Dendritic cell treated with granulocyte-macrophage colony-stimulating factor and Interleukin-4, amounts not matched to agents 40 ng/mL and 50 ng/mL, for 4 days (primary cell): Measurements from ENCODE around the gene PPARGC1A.

Experiments
- H3K27ac Mint-ChIP-seq: one replicate; pipeline ENCODE4 v1.8.0; 2022; ENCODE audit warnings: mild to moderate bottlenecking, mixed read lengths
- H3K27me3 Mint-ChIP-seq: one replicate; pipeline ENCODE4 v1.8.0; 2022; ENCODE audit warnings: mild to moderate bottlenecking, mixed read lengths
- H3K36me3 Mint-ChIP-seq: one replicate; pipeline ENCODE4 v1.8.0; 2022; ENCODE audit warnings: low read depth, mixed read lengths
- H3K4me1 Mint-ChIP-seq: one replicate; pipeline ENCODE4 v1.8.0; 2022; ENCODE audit warnings: low read depth, mixed read lengths
- H3K4me3 Mint-ChIP-seq: one replicate; pipeline ENCODE4 v1.8.0; 2022; ENCODE audit warnings: mild to moderate bottlenecking, moderate library complexity, mixed read lengths
- H3K9me3 Mint-ChIP-seq: one replicate; pipeline ENCODE4 v1.8.0; 2022; ENCODE audit warnings: mixed read lengths
- intact Hi-C: fragments of 100-400 bp; cut with micrococcal nuclease; formaldehyde crosslinking; loops from one replicate; pipeline ENCODE4 v1.15.0; 2022

Gene PPARGC1A

DNA sequence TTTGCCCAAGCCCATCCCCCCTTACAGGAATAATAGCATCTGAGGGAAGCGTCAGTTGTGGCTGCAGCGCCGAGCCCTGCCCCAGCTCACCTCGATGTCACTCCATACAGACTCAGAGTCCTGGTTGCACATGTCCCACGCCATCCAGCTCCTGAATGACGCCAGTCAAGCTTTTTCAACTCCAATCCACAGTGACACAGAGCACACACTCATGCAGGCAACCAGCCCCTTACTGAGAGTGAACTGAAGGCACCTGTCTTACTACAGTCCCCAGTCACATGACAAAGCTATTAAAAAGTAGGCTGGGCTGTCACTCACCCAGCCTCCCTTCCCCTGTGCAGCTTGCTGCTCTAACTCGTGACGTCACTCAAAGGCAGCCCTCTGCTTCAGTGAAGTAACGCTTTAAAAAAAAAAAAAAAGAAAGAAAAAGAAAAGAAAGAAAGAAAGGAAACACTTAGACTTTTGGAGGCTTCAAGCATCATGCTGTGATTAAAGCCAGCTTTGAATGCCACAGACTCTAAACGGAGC, at the start of gene PPARGC1A:
Gene PPARGC1A (minus strand): TSS at position 234 of the 528 bp plus-strand sequence. CDS start 90 bp downstream, at position 144.
- intact Hi-C loops, result no loop called here
- H3K4me3 Mint-ChIP-seq, result no peak within 1 kb of the TSS
- H3K4me1 Mint-ChIP-seq, result peaks cover 15% of the 10 kb centered on the region
- no peak within 1 kb of the TSS for H3K27ac Mint-ChIP-seq
- H3K36me3 Mint-ChIP-seq, result no peaks in the 10 kb centered on the region
- H3K9me3 Mint-ChIP-seq, result no peaks in the 10 kb centered on the region
- peaks cover 27% of the 10 kb centered on the region for H3K27me3 Mint-ChIP-seq

- no peak overlapping the region for H3K27ac Mint-ChIP-seq
- intact Hi-C loops, result no loop called here
- no peak overlapping the region for H3K4me3 Mint-ChIP-seq
- H3K36me3 Mint-ChIP-seq, result no peaks in the 10 kb centered on the region
- no peaks in the 10 kb centered on the region for H3K9me3 Mint-ChIP-seq
- no peaks in the 10 kb centered on the region for H3K27me3 Mint-ChIP-seq
- H3K4me1 Mint-ChIP-seq, result peaks cover 4% of the 10 kb centered on the region
Observed at GRCh38 chr4:23938796-23939195, 48.9 kb upstream of the PPARGC1A start.

DNA sequence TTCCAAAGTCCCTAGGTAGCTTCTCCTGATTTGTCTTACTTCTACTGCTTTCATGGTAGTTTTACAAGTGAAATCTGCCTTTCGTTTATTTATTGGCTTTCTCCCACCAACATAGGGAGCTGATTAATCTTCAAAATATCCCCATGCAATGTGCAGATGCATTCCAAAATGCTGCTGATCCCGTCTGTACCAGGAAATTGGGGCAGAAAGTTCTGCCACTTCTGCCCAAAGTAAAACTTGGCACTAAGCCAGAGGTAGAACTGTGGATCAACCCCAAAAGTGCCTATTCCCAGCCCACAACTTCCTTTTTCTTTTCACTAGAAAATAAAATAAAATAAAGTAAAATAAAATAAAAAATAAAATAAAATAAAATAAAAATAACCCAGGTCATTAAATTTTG, 47.3 kb upstream of the PPARGC1A start:
- H3K9me3 Mint-ChIP-seq, result no peaks in the 10 kb centered on the region
- H3K27me3 Mint-ChIP-seq, result no peaks in the 10 kb centered on the region
- H3K27ac Mint-ChIP-seq, result no peak overlapping the region
- no peaks in the 10 kb centered on the region for H3K36me3 Mint-ChIP-seq
- H3K4me3 Mint-ChIP-seq, result no peak overlapping the region
- intact Hi-C loops, result no loop called here
- peaks cover 4% of the 10 kb centered on the region for H3K4me1 Mint-ChIP-seq

DNA sequence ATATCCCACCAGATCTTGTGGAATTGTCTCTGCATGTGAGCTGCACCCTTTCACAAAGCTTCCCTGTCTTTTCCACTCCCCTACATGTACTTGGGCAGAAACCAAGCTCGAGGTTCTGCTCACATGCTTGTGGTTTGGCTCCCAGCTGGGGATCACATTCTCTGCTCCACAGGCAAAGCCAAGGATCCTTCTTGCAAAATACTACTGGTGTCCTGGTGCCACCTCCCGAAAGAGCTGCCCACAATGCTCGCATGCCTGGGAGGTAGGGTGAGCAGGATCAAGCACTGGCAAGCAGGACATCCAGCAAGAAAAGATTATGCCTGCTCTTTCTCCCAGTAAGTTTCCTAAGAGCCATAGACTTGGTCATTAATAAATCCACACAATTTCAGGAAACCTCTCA, 45.1 kb upstream of the PPARGC1A start:
- no peak overlapping the region for H3K4me3 Mint-ChIP-seq
- intact Hi-C loops, result no loop called here
- H3K27me3 Mint-ChIP-seq, result no peaks in the 10 kb centered on the region
- H3K9me3 Mint-ChIP-seq, result no peaks in the 10 kb centered on the region
- peaks cover 4% of the 10 kb centered on the region for H3K4me1 Mint-ChIP-seq
- no peak overlapping the region for H3K27ac Mint-ChIP-seq
- no peaks in the 10 kb centered on the region for H3K36me3 Mint-ChIP-seq

- H3K9me3 Mint-ChIP-seq, result no peaks in the 10 kb centered on the region
- intact Hi-C loops, result no loop called here
- H3K27ac Mint-ChIP-seq, result no peak overlapping the region
- no peaks in the 10 kb centered on the region for H3K36me3 Mint-ChIP-seq
- H3K4me3 Mint-ChIP-seq, result no peak overlapping the region
- no peaks in the 10 kb centered on the region for H3K27me3 Mint-ChIP-seq
- peaks cover 4% of the 10 kb centered on the region for H3K4me1 Mint-ChIP-seq
Observed at GRCh38 chr4:23934223-23934622, 44.4 kb upstream of the PPARGC1A start.

DNA sequence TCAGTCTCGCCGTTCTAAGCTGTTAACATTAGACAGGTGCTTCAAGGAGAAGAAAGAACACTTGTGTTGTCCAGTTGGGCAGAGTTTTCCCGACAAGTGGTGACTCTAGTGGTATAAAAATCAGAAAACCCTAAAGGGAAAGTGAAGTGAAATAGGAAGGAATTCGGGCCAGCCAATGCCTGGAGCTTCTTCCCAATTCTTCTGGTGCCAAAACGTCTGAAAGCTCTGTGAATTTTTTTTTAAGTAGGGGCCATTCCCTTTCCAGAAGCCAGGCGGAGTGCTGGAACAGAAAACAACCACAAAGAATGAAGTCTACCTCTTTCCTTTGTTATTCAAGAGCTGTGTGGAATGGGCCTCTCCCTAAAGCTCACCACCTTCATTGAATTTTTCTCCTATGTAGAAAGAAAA, 43.1 kb upstream of the PPARGC1A start:
- peaks cover 4% of the 10 kb centered on the region for H3K4me1 Mint-ChIP-seq
- H3K27me3 Mint-ChIP-seq, result peaks cover 2% of the 10 kb centered on the region
- H3K27ac Mint-ChIP-seq, result no peak overlapping the region
- H3K36me3 Mint-ChIP-seq, result no peaks in the 10 kb centered on the region
- intact Hi-C loops, result no loop called here
- H3K4me3 Mint-ChIP-seq, result no peak overlapping the region
- H3K9me3 Mint-ChIP-seq, result no peaks in the 10 kb centered on the region

DNA sequence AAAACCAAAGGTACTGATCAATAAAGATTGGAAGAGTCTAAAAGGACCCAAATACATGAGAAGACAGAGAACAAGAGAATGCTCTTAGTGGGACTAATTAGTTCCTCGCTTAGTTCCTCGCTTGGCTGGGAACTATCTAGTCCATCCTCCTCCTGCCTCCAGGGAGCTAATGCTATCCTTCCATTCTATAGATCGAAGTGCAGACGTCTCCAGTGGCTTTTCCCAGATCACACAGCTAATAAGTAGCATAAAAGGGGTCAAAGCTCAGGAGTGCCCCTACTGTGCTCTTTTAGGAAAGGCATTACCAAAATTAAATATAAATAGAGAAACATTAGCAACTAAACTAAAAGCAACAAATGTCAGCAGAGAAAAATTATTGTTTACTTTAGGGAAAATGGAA, 42.3 kb upstream of the PPARGC1A start:
- Mint-ChIP-seq H3K4me3 (no peak overlapping the region), H3K4me1 (peaks cover 4% of the 10 kb centered on the region), H3K36me3 (no peaks in the 10 kb centered on the region), H3K27ac (no peak overlapping the region), H3K9me3 (no peaks in the 10 kb centered on the region), H3K27me3 (peaks cover 2% of the 10 kb centered on the region)
- intact Hi-C loops, result no loop called here

GRCh38 chr4:23931489-23931830, 41.6 kb upstream of the PPARGC1A start:
- Mint-ChIP-seq H3K4me1 (peaks cover 4% of the 10 kb centered on the region), H3K27me3 (peaks cover 3% of the 10 kb centered on the region), H3K4me3 (no peak overlapping the region), H3K9me3 (no peaks in the 10 kb centered on the region), H3K36me3 (no peaks in the 10 kb centered on the region), H3K27ac (no peak overlapping the region)
- intact Hi-C loops, result no loop called here

GRCh38 chr4:23930750-23931488, 41.1 kb upstream of the PPARGC1A start:
- intact Hi-C loops, result no loop called here
- Mint-ChIP-seq H3K9me3 (no peaks in the 10 kb centered on the region), H3K27ac (no peak overlapping the region), H3K27me3 (peaks cover 4% of the 10 kb centered on the region), H3K36me3 (no peaks in the 10 kb centered on the region), H3K4me1 (peaks cover 4% of the 10 kb centered on the region), H3K4me3 (no peak overlapping the region)

DNA sequence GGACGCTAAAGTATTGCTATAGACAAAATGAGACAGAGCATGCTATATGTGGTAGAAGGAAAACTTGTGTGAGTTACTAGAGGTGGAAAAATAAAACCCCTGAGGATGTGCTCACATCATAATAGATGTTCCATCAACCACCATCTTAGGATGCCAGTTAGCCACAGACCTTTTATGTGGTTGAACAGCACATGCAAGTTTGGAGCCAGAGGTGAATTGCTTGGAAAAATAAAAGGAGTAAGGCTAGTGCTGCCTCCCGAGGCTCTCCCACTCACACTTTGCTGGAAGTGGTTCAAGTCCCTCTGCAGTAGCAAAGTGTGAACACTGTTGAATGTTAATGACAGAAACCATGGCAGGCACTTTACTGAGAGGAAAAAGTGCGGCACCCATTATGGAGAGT, 39.4 kb upstream of the PPARGC1A start:
- Mint-ChIP-seq H3K27me3 (peaks cover 4% of the 10 kb centered on the region), H3K27ac (no peak overlapping the region), H3K36me3 (no peaks in the 10 kb centered on the region), H3K4me3 (no peak overlapping the region), H3K4me1 (no peaks in the 10 kb centered on the region), H3K9me3 (no peaks in the 10 kb centered on the region)
- intact Hi-C loops, result no loop called here

DNA sequence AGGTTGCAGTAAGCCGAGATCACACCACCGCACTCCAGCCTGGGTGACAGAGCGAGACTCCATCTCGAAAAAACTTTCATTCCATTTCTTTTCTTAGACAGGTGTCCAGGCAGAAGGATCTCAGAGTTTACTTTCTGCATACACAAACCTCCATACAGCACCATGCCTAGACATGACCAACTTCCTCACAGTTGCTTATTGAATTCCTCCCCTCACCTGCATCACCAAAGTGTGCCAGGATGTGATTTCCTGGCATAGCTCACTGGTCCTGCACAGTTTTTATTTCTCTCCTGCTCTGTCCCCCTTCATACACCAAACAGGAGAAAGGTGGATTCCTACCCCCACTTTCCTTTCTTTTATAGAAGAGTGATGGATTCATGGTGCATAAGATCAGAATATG, 34.7 kb upstream of the PPARGC1A start:
- peaks cover 4% of the 10 kb centered on the region for H3K27me3 Mint-ChIP-seq
- H3K9me3 Mint-ChIP-seq, result no peaks in the 10 kb centered on the region
- H3K36me3 Mint-ChIP-seq, result no peaks in the 10 kb centered on the region
- intact Hi-C loops, result no loop called here
- H3K4me3 Mint-ChIP-seq, result no peak overlapping the region
- no peak overlapping the region for H3K27ac Mint-ChIP-seq
- H3K4me1 Mint-ChIP-seq, result no peaks in the 10 kb centered on the region

- Mint-ChIP-seq H3K9me3 (no peaks in the 10 kb centered on the region), H3K27ac (no peak overlapping the region), H3K36me3 (no peaks in the 10 kb centered on the region), H3K4me1 (no peaks in the 10 kb centered on the region), H3K27me3 (peaks cover 4% of the 10 kb centered on the region), H3K4me3 (no peak overlapping the region)
- intact Hi-C loops, result no loop called here
Observed at GRCh38 chr4:23923840-23924239, 34.0 kb upstream of the PPARGC1A start.

GRCh38 chr4:23923141-23923540, 33.3 kb upstream of the PPARGC1A start:
- no peak overlapping the region for H3K4me3 Mint-ChIP-seq
- peaks cover 2% of the 10 kb centered on the region for H3K27me3 Mint-ChIP-seq
- intact Hi-C loops, result no loop called here
- no peak overlapping the region for H3K27ac Mint-ChIP-seq
- H3K36me3 Mint-ChIP-seq, result no peaks in the 10 kb centered on the region
- H3K4me1 Mint-ChIP-seq, result no peaks in the 10 kb centered on the region
- no peaks in the 10 kb centered on the region for H3K9me3 Mint-ChIP-seq

- no peaks in the 10 kb centered on the region for H3K36me3 Mint-ChIP-seq
- peaks cover 2% of the 10 kb centered on the region for H3K27me3 Mint-ChIP-seq
- intact Hi-C loops, result no loop called here
- no peak overlapping the region for H3K4me3 Mint-ChIP-seq
- no peaks in the 10 kb centered on the region for H3K9me3 Mint-ChIP-seq
- no peak overlapping the region for H3K27ac Mint-ChIP-seq
- no peaks in the 10 kb centered on the region for H3K4me1 Mint-ChIP-seq
Observed at GRCh38 chr4:23922541-23923111, 32.8 kb upstream of the PPARGC1A start.

GRCh38 chr4:23922013-23922412, 32.2 kb upstream of the PPARGC1A start:
- H3K9me3 Mint-ChIP-seq, result no peaks in the 10 kb centered on the region

More at GRCh38 chr4:23922013-23922412, 32.2 kb upstream of the PPARGC1A start:
- Mint-ChIP-seq H3K4me3 (no peak overlapping the region), H3K4me1 (no peaks in the 10 kb centered on the region), H3K36me3 (no peaks in the 10 kb centered on the region), H3K27me3 (peaks cover 2% of the 10 kb centered on the region), H3K27ac (no peak overlapping the region)
- intact Hi-C loops, result no loop called here
